HG03045 (cell line): ENCODE results near the gene TICRR.
A peak's percentile ranks its signal among the peaks of the same experiment; 100 is the strongest.
"Not testable (repeated sequence)": the region's sequence is repeated elsewhere in the genome, so short reads cannot be mapped to it uniquely, and the experiment has no call there.

Experiments
- ATAC-seq: cut with Tn5 transposase; IDR thresholded peaks from one replicate; pipeline ENCODE4 v1.9.1; 2021; ENCODE audit warnings: mild to moderate bottlenecking, moderate library complexity; ENCODE audit not compliant: unreplicated experiment

Gene TICRR

GRCh38 chr15:89575146-89575655 lies at the start of gene TICRR:
Gene TICRR (plus strand): TSS chr15:89575469. CDS start chr15:89575587, 118 bp downstream.
- peak; percentile 94 for ATAC-seq

- no peak for ATAC-seq
Observed at GRCh38 chr15:89526181-89526580, 49.1 kb upstream of the TICRR start.

- ATAC-seq: no peak
Observed at GRCh38 chr15:89526601-89527441, 48.4 kb upstream of the TICRR start.

GRCh38 chr15:89528757-89529352 lies 46.4 kb upstream of the TICRR start:
- no peak for ATAC-seq

GRCh38 chr15:89530976-89531375 lies 44.3 kb upstream of the TICRR start:
- ATAC-seq: no peak

- no peak for ATAC-seq
Observed at GRCh38 chr15:89531796-89532537, 43.3 kb upstream of the TICRR start.

- no peak for ATAC-seq
Observed at GRCh38 chr15:89533861-89534544, 41.3 kb upstream of the TICRR start.

GRCh38 chr15:89539027-89539426 lies 36.2 kb upstream of the TICRR start:
- no peak for ATAC-seq

GRCh38 chr15:89542369-89542768 lies 32.9 kb upstream of the TICRR start:
- ATAC-seq: no peak

GRCh38 chr15:89543389-89543788 lies 31.9 kb upstream of the TICRR start:
- no peak for ATAC-seq

GRCh38 chr15:89549138-89549537 lies 26.1 kb upstream of the TICRR start:
- not testable (repeated sequence) for ATAC-seq

GRCh38 chr15:89550427-89550826 lies 24.8 kb upstream of the TICRR start:
- no peak for ATAC-seq

- no peak for ATAC-seq
Observed at GRCh38 chr15:89551550-89551949, 23.7 kb upstream of the TICRR start.

- no peak for ATAC-seq
Observed at GRCh38 chr15:89553632-89554031, 21.6 kb upstream of the TICRR start.

GRCh38 chr15:89554247-89554646 lies 21.0 kb upstream of the TICRR start:
- no peak for ATAC-seq

- ATAC-seq: no peak
Observed at GRCh38 chr15:89555768-89556167, 19.5 kb upstream of the TICRR start.

GRCh38 chr15:89556413-89557262 lies 18.6 kb upstream of the TICRR start:
- ATAC-seq: no peak

GRCh38 chr15:89559769-89560264 lies 15.5 kb upstream of the TICRR start:
- no peak for ATAC-seq

- ATAC-seq: no peak
Observed at GRCh38 chr15:89566181-89566580, 9.1 kb upstream of the TICRR start.
